ENCODE measurements around the gene SNRNP35.
"Not testable (repeated sequence)": the region's sequence is repeated elsewhere in the genome, so short reads cannot be mapped to it uniquely, and the experiment has no call there.

SNRNP35 gene

GRCh38 chr12:123457980-123458779 is at the start of gene SNRNP35:
Gene SNRNP35 (plus strand): TSS chr12:123458139. CDS start chr12:123465541, 7,402 bp downstream.
- H3K4me3 ChIP-seq (ENCODE audit: low read depth, low read length), result peak within 1 kb of the TSS; percentile 83
- no peak for TF ChIP-seq CTCF (IDR thresholded peaks at IDR 0.05; ENCODE audit: low read depth, low read length)

- H3K4me3 ChIP-seq (ENCODE audit: low read depth, low read length), result not testable (repeated sequence)
These were observed 49.3 kb upstream of the SNRNP35 start for GRCh38 chr12:123408619-123409018.

GRCh38 chr12:123409284-123410040 is 48.5 kb upstream of the SNRNP35 start:
- H3K4me3 ChIP-seq (ENCODE audit: low read depth, low read length), result not testable (repeated sequence)

GRCh38 chr12:123410041-123410412 is 47.9 kb upstream of the SNRNP35 start:
- TF ChIP-seq CTCF (IDR thresholded peaks at IDR 0.05; ENCODE audit: low read depth, low read length), result no peak
- no peak overlapping the region for H3K4me3 ChIP-seq (ENCODE audit: low read depth, low read length)

GRCh38 chr12:123421314-123421713 is 36.6 kb upstream of the SNRNP35 start:
- H3K4me3 ChIP-seq (ENCODE audit: low read depth, low read length), result no peak overlapping the region
- TF ChIP-seq CTCF (IDR thresholded peaks at IDR 0.05; ENCODE audit: low read depth, low read length), result no peak

GRCh38 chr12:123427036-123427769 is 30.7 kb upstream of the SNRNP35 start:
- TF ChIP-seq CTCF (IDR thresholded peaks at IDR 0.05; ENCODE audit: low read depth, low read length), result no peak
- H3K4me3 ChIP-seq (ENCODE audit: low read depth, low read length), result no peak overlapping the region

GRCh38 chr12:123428591-123428990 is 29.3 kb upstream of the SNRNP35 start:
- no peak for TF ChIP-seq CTCF (IDR thresholded peaks at IDR 0.05; ENCODE audit: low read depth, low read length)
- H3K4me3 ChIP-seq (ENCODE audit: low read depth, low read length), result no peak overlapping the region

- not testable (repeated sequence) for H3K4me3 ChIP-seq (ENCODE audit: low read depth, low read length)
These were observed 28.8 kb upstream of the SNRNP35 start for GRCh38 chr12:123429101-123429500.

- H3K4me3 ChIP-seq (ENCODE audit: low read depth, low read length), result not testable (repeated sequence)
These were observed 25.8 kb upstream of the SNRNP35 start for GRCh38 chr12:123431951-123432817.

Measured in WI38 (cell line).